GM12892 (cell line): ENCODE results near the gene AP1G2.

Source experiments
- POLR2A ChIP-seq: IDR thresholded peaks from 2 replicates; pipeline ENCODE4 v1.6.1; 2011; ENCODE audit warnings: low read depth, low read length, control low read depth
- POLR2AphosphoS5 ChIP-seq: IDR thresholded peaks from 2 replicates; pipeline ENCODE4 v1.6.1; 2011; ENCODE audit warnings: low read depth, low read length, control low read depth
- TAF1 ChIP-seq: IDR thresholded peaks from 2 replicates; pipeline ENCODE4 v1.6.1; 2011; ENCODE audit warnings: low read depth, mild to moderate bottlenecking, control low read depth, low read length, borderline replicate concordance

GRCh38 chr14:23580152-23580926 lies 12.7 kb upstream of the AP1G2 start:
- no peak for TF ChIP-seq POLR2AphosphoS5
- no peak for TF ChIP-seq POLR2A
- TF ChIP-seq TAF1, result no peak
